Measurements from ENCODE around the gene CES2. TPM values are rescaled to one million over a fixed set of nuclear protein-coding genes. Genes with fewer than 3 reads are reported as not detected.

The CES2 gene, protein sequence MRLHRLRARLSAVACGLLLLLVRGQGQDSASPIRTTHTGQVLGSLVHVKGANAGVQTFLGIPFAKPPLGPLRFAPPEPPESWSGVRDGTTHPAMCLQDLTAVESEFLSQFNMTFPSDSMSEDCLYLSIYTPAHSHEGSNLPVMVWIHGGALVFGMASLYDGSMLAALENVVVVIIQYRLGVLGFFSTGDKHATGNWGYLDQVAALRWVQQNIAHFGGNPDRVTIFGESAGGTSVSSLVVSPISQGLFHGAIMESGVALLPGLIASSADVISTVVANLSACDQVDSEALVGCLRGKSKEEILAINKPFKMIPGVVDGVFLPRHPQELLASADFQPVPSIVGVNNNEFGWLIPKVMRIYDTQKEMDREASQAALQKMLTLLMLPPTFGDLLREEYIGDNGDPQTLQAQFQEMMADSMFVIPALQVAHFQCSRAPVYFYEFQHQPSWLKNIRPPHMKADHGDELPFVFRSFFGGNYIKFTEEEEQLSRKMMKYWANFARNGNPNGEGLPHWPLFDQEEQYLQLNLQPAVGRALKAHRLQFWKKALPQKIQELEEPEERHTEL
- 25.7 to 32.6 TPM (median 30.3 TPM) in 5 replicates for total RNA-seq (2022; extraction: Qiagen RNA extraction; ENCODE audit: low read depth)

DNA sequence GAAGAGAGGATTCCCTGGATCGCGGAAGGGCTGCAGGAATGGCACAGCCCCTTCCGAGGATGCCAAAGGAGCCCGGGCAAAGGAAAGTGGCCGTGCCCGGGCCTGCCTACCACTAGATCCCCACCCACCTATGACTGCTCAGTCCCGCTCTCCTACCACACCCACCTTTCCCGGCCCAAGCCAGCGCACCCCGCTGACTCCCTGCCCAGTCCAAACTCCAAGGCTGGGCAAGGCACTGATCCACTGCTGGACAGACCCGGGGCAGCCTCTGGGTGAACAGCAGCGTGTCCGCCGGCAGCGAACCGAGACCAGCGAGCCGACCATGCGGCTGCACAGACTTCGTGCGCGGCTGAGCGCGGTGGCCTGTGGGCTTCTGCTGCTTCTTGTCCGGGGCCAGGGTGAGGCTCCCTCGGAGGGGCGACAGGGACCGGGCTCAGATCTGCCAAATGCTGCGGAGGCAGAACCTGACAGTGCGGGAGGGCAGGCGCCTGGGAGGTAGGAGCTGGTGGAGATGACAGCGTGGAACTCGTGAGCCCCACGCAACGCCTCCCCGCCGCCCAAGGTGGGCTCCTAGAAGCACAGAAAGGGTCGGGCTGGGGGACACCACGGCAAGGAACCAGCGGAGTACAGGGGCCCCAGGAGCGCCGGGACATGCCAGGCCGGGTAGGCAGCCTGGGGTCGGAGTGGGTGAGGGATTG lies at the start of gene CES2:
CES2 (plus strand) TSS at position 203 of the 698 bp plus-strand sequence; CDS start at position 323, 120 bp downstream.

DNA sequence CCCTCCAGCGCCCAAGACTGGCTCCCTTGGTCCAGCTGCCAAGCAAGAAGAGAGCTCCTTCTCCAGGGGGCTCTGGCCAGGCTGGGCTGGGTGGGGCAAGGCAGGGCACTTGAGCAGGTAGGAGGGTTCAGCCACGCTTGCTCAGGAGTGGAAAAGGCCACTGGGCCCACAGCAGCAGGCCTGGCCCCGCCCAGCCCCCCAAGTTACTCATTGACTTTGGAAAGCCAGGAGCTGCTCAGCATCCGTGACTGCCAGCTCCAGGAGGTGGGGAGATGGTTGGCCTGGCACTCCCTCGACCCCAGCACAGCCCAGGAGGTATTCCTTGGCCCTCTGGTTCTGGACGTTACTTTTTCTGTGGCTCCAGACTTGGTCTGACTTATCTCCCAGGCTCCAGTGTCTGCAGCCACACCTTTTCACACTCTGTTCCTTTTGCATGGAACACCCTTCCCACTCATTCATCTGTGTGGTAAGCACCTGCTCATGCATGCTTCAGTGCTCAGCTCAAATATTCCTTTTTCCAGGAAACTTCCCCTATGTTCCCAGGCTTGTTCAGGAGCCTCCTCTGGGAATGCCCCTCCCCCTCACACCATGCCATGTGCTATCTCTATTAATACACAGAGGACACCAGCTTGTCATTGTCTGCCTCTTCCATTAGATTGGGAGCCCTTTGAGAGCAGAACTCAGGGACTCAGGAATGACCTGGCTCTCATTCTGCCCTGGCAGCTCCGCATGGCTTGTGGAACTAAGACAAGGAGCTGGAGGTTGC lies 16.3 kb upstream of the CES2 start, which contains the start of gene CDH16:
CDH16 (minus strand) TSS at position 83 of the 766 bp plus-strand sequence. CDS start 820 bp downstream, outside the sequence.

DNA sequence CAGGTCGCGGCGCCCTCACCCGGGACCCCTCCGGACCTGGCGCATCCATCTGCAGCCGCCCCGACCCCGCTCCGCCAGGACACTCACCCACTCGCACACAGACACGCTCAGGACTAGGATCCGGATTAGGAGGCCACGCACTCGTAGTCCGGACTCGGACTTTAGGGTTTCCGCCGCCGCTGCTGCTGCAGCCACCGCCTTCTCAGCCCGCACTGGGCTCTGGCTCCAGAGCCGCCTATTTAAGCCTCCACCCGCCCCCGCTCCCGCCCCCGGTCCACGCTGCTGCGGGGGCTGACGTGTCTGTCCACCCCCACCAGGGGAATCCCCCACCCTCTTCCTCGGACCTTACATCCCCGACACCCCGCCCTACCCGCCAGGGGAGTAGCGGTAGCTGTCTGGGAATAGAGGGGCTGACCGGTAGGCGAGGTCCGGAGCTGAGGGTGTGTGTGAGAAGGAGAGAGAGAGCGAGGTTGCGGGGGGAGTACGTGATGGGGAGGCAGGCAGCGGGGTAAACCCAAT lies 9.9 kb upstream of the CES2 start, which contains the start of gene RRAD:
RRAD (minus strand) TSS at position 214 of the 519 bp plus-strand sequence. CDS start 356 bp downstream, outside the sequence.

DNA sequence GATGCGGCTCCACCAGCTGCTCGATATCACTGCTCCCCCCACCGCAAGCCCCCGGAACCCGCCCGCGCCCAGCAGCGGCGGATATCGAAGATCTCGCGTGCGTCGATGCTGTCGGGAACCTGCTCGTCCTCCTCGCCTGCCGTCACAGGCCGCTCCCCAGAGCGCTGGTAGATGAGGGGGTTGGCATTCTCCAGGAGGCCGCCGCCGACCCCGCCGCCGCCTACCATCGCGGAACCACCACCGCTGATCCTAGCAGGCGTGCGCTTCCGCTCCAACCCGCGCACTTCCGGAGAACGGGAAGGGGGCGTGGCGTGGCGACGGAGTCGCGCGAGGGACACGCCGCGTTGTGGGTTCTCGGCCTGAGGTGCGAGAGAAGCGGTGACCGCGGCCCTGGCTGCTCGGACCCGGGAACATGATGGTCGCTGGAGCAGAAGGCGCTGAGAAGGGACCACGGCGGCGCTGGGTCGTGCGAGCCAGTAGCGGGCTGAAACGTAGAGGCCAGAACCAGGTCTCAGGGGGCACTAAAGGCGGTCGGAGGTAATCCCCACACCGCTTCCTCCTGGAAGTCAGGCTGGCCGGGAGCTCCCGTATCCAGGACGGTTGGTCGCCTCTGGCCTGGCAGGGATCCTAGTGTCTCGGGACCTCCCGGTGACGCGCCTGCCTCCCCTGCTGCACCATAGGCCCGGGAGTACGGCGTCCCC lies 1.0 kb upstream of the CES2 start, which contains the start of gene CIAO2B:
CIAO2B (minus strand) TSS at position 265 of the 701 bp plus-strand sequence; CDS start at position 227, 38 bp downstream.

DNA sequence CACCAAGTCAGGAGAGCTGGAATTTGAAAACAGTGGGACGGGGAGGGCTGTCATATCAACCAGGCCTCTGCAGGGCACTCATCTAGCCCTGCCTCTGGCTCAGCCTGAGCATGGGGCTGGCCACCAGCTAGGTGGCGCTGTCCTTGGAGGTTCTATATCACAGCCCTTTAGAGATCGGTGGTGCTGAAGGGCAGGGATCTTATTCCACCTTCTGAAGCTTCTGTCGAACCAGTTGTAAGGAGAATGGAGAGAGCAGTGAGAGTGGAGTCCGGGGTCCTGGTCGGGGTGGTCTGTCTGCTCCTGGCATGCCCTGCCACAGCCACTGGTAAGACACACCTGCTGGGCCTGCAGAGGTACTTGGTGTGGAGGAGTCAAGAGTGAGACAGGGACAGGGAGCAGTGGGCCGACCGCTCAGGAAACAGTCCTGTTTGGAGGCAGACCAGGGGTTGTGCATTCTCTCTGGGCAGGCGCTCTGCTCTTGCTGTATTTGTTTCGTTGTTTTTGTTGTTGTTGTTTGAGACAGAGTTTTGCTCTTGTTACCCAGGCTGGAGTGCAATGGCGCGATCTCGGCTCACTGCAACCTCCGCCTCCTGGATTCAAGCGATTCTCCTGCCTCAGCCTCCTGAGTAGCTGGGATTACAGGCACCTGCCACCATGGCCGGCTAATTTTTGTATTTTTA lies 25.9 kb downstream of the CES2 start, which contains the start of gene CES3:
CES3 (plus strand) TSS at position 202 of the 680 bp plus-strand sequence; CDS start at position 244, 42 bp downstream.

DNA sequence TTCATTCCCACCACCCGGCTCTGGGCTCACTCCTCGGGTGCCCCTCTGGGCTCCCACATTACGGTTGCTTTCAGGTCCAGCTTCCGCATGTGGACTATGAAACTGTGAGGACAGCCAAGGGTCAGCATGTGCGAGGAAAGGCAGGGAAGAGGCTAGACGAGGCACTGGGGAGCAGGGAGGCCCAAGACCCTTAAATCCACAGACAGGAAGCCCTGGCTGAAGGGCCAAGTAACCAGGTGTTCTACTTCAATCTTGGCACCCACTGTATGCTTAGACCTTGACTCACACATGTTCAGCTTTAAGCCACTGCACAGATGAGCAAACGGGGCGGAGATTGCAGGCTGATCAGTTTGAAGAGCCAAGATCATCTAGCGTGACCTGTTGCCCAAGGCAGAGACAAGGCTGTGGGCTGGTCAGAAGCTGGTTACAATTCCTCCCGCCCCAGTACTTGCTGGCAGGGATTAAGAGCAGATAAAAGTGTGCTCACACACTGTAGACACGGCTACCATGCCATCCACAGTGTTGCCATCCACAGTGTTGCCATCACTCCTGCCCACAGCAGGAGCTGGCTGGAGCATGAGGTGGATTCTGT lies 53.0 kb downstream of the CES2 start, which contains the start of gene CES4A:
CES4A (plus strand) TSS at position 393 of the 592 bp plus-strand sequence; CDS start at position 577, 184 bp downstream.

Other genes with a start within 250 kb of the CES2 start
- 17.0 to 34.1 TPM (median 31.2 TPM) in 5 replicates for gene CMTM4, start 238.8 kb upstream of the CES2 start, total RNA-seq (2022; extraction: Qiagen RNA extraction; ENCODE audit: low read depth)
- 32.0 to 53.2 TPM (median 50.5 TPM) in 5 replicates for gene DYNC1LI2, start 183.9 kb upstream of the CES2 start, total RNA-seq (2022; extraction: Qiagen RNA extraction; ENCODE audit: low read depth)
- gene TERB1, start 133.9 kb upstream of the CES2 start, total RNA-seq (2022; extraction: Qiagen RNA extraction; ENCODE audit: low read depth) = not detected in 5 replicates
- 39.8 to 75.2 TPM (median 70.2 TPM) in 5 replicates for gene NAE1, start 104.5 kb upstream of the CES2 start, total RNA-seq (2022; extraction: Qiagen RNA extraction; ENCODE audit: low read depth)
- gene CA7, start 91.1 kb upstream of the CES2 start, total RNA-seq (2022; extraction: Qiagen RNA extraction; ENCODE audit: low read depth) = not detected in 5 replicates
- 4.0 to 7.2 TPM (median 5.8 TPM) in 5 replicates for gene PDP2, start 55.0 kb upstream of the CES2 start, total RNA-seq (2022; extraction: Qiagen RNA extraction; ENCODE audit: low read depth)
- gene CDH16, start 16.6 kb upstream of the CES2 start, total RNA-seq (2022; extraction: Qiagen RNA extraction; ENCODE audit: low read depth) = 0.21 to 0.42 TPM (median 0.25 TPM) in 5 replicates
- 7.4 to 17.6 TPM (median 12.5 TPM) in 5 replicates for gene RRAD, start 10.0 kb upstream of the CES2 start, total RNA-seq (2022; extraction: Qiagen RNA extraction; ENCODE audit: low read depth)
- 127 to 184 TPM (median 169 TPM) in 5 replicates for gene CIAO2B, start 1.1 kb upstream of the CES2 start, total RNA-seq (2022; extraction: Qiagen RNA extraction; ENCODE audit: low read depth)
- 1.5 to 2.2 TPM (median 1.9 TPM) in 5 replicates for gene CES3, start 25.8 kb downstream of the CES2 start, total RNA-seq (2022; extraction: Qiagen RNA extraction; ENCODE audit: low read depth)
- gene CES4A, start 53.1 kb downstream of the CES2 start, total RNA-seq (2022; extraction: Qiagen RNA extraction; ENCODE audit: low read depth) = 1.4 to 2.1 TPM (median 1.6 TPM) in 5 replicates
- gene CBFB, start 93.6 kb downstream of the CES2 start, total RNA-seq (2022; extraction: Qiagen RNA extraction; ENCODE audit: low read depth) = 46.6 to 57.3 TPM (median 50.3 TPM) in 5 replicates
- gene PHAF1, start 174.4 kb downstream of the CES2 start, total RNA-seq (2022; extraction: Qiagen RNA extraction; ENCODE audit: low read depth) = 22.5 to 25.5 TPM (median 24.4 TPM) in 5 replicates
- gene B3GNT9, start 215.5 kb downstream of the CES2 start, total RNA-seq (2022; extraction: Qiagen RNA extraction; ENCODE audit: low read depth) = 6.3 to 8.5 TPM (median 8.3 TPM) in 5 replicates
- 10.8 to 20.6 TPM (median 18.2 TPM) in 5 replicates for gene TRADD, start 224.4 kb downstream of the CES2 start, total RNA-seq (2022; extraction: Qiagen RNA extraction; ENCODE audit: low read depth)
- 5.0 to 8.5 TPM (median 7.1 TPM) in 5 replicates for gene FBXL8, start 224.4 kb downstream of the CES2 start, total RNA-seq (2022; extraction: Qiagen RNA extraction; ENCODE audit: low read depth)
- 8.5 to 15.7 TPM (median 12.7 TPM) in 5 replicates for gene HSF4, start 229.2 kb downstream of the CES2 start, total RNA-seq (2022; extraction: Qiagen RNA extraction; ENCODE audit: low read depth)
- 42.7 to 56.6 TPM (median 54.5 TPM) in 5 replicates for gene NOL3, start 235.0 kb downstream of the CES2 start, total RNA-seq (2022; extraction: Qiagen RNA extraction; ENCODE audit: low read depth)
- 3.0 to 6.4 TPM (median 5.2 TPM) in 5 replicates for gene MATCAP1, start 248.4 kb downstream of the CES2 start, total RNA-seq (2022; extraction: Qiagen RNA extraction; ENCODE audit: low read depth)

All from A549 treated with RU486 at 1 μM for 4 hours (cell line).